Measurements from ENCODE around the gene PLPPR2.
"Not testable (repeated sequence)": the region's sequence is repeated elsewhere in the genome, so short reads cannot be mapped to it uniquely, and the experiment has no call there.

PLPPR2 gene

DNA sequence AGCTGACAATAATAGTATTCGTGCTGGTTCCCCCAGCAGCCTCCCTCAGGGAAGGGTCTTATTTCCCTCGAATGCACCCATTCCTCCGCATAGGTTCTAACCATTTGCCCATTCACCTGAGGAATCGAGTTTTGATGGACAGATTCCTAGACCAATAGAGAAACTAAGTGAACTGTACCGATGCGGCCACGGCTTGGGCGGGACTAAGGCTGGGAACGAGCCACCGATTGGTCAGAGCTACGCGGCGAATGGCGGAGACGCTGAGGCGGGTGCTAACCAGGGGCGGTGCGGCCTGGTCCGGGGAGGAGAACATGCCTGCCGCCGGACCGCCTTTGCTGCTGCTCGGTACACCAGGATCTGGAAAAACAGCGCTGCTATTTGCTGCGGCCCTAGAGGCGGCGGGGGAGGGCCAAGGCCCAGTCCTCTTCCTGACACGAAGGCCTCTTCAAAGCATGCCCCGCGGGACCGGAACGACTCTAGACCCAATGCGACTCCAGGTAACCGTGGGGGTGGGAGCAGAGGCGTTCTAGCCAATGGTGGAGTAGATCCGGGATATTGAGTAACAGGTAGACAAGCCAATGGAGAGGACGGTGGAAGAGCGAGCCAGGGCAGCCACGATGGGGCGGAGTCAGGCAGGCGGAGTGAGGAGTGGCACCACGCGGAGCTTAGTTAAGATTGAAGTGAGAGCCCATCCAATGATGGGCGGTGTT is 19.4 kb downstream of the PLPPR2 start, which contains the start of gene SWSAP1:
Gene SWSAP1 (plus strand): TSS at position 234 of the 710 bp plus-strand sequence. CDS start 15 bp downstream, at position 249.
- peak within 1 kb of the TSS; percentile 61 for H3K4me3 ChIP-seq (replicated peaks; ENCODE audit: low read depth, low read length)
- peak; percentile 98 for DNase-seq (ENCODE audit: extremely low read depth, low read depth)
- TF ChIP-seq, protein P1, sequence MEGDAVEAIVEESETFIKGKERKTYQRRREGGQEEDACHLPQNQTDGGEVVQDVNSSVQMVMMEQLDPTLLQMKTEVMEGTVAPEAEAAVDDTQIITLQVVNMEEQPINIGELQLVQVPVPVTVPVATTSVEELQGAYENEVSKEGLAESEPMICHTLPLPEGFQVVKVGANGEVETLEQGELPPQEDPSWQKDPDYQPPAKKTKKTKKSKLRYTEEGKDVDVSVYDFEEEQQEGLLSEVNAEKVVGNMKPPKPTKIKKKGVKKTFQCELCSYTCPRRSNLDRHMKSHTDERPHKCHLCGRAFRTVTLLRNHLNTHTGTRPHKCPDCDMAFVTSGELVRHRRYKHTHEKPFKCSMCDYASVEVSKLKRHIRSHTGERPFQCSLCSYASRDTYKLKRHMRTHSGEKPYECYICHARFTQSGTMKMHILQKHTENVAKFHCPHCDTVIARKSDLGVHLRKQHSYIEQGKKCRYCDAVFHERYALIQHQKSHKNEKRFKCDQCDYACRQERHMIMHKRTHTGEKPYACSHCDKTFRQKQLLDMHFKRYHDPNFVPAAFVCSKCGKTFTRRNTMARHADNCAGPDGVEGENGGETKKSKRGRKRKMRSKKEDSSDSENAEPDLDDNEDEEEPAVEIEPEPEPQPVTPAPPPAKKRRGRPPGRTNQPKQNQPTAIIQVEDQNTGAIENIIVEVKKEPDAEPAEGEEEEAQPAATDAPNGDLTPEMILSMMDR (IDR thresholded peaks at IDR 0.05; ENCODE audit: low read depth, low read length, missing control alignments) = no peak

DNA sequence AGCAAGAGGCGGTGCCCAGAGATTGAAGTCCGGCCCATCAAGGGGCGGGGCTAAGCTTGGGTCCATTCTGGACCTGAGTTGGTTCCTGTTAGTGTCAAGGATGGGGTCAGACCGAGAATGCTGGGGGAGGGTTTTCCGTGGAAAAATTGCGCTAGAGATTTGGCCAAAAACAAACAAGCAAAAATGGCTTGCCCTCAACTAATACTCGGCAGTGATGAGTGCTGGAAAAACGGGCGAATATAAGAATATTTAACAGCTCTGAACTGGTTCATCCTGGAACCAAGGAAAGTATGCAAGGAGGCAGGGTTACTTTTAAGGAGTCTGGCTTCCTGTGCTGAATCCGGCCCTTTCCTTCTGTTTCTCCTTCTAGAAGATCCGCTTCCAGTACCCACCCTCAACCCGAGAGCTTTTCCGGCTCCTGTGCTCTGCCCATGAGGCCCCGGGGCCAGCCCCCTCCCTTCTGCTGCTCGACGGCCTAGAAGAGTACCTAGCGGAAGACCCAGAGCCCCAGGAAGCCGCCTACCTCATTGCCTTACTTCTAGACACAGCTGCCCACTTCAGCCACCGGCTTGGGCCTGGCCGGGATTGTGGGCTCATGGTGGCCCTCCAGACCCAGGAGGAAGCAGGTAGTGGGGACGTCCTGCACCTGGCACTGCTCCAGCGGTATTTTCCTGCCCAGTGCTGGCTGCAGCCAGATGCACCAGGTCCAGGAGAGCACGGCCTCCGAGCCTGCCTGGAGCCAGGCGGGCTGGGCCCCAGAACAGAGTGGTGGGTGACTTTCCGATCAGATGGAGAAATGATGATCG is 20.1 kb downstream of the PLPPR2 start:
- DNase-seq (ENCODE audit: extremely low read depth, low read depth) = no peak
- TF ChIP-seq, protein P1 (IDR thresholded peaks at IDR 0.05; ENCODE audit: low read depth, low read length, missing control alignments) = no peak
- H3K4me3 ChIP-seq (replicated peaks; ENCODE audit: low read depth, low read length) = peak overlapping the region; percentile 61

DNA sequence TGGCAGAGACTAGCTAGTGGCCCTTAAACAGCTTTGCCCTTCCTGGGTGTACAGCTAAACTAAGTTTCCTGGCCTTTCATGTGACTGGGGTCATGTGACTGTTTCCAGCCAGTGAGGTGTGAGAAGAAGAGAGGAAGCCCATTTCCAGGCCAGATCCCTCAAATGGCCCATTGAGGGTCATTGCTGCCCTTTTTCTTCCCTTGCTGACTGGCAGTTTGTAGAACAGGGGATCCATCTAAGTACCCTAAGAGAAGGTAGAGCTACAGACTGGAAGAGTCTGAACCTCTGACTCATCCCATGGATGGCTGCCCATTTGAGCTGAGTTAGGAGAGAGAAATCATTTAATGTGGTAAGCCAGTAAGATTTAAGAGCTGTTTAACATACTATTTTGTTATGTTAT is 22.0 kb downstream of the PLPPR2 start:
- no peak overlapping the region for H3K4me3 ChIP-seq (replicated peaks; ENCODE audit: low read depth, low read length)
- DNase-seq (ENCODE audit: extremely low read depth, low read depth) = peak; percentile 68
- TF ChIP-seq, protein P1 (IDR thresholded peaks at IDR 0.05; ENCODE audit: low read depth, low read length, missing control alignments) = no peak

DNA sequence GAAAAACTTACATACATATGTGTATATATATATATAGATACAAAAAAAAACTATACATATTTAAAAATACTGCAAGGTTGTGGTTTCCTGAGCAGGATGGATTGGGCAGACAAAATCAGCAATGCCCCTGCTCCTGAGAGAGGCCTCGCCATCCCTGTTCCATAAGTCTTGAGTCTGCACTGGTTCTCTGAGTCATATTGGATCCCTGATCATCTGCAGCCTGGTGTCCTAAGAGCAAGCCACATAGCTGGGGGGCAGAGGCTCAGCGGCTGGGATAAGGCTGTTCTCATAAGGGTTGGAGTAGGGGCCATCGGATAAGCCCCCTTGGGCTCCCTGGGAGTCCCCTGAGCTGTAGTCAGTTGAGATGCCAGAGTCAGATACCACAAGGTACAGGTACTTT is 22.5 kb downstream of the PLPPR2 start:
- DNase-seq (ENCODE audit: extremely low read depth, low read depth) = no peak
- TF ChIP-seq, protein P1 (IDR thresholded peaks at IDR 0.05; ENCODE audit: low read depth, low read length, missing control alignments) = no peak
- H3K4me3 ChIP-seq (replicated peaks; ENCODE audit: low read depth, low read length) = no peak overlapping the region

DNA sequence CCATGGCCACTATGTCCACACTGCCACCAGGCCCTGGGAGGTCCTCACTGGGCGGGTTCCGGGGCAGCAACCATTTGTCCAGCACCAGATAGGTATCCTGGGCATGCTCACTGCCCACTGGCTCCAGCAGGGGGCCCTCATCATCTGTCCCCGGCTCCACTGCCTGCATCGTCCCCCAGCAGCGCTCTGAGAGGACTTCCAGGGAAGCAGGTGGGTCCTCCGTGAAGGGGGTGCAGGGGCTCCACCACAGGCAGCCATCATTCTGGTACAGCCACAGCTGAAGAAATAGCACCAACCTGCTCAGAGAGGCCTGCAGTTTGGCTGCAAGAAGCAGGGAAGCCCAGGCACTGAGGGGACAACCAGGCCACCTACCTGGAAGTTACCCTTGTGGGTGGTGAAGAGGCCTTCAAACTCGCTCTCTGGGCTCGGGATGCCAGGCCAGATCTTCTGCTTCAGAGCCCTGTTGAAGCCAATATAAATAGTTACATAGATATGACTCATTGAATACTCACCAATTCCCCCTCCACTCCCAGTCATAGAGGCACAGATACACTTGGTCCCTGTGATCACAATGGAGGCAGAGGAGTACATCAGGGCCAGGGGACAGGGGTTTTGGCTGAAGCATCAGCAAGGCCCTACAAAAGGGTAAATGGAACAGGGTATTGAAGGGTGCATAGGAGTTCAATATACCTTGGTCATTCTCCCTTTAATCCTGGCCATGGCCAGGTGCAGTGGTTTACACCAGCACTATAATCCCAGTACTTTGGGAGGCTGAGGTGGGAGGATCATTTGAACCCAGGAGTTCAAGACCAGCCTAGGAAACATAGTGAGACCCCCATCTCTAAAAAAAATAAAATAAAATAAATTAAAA is 23.3 kb downstream of the PLPPR2 start:
- no peak overlapping the region for H3K4me3 ChIP-seq (replicated peaks; ENCODE audit: low read depth, low read length)

DNA sequence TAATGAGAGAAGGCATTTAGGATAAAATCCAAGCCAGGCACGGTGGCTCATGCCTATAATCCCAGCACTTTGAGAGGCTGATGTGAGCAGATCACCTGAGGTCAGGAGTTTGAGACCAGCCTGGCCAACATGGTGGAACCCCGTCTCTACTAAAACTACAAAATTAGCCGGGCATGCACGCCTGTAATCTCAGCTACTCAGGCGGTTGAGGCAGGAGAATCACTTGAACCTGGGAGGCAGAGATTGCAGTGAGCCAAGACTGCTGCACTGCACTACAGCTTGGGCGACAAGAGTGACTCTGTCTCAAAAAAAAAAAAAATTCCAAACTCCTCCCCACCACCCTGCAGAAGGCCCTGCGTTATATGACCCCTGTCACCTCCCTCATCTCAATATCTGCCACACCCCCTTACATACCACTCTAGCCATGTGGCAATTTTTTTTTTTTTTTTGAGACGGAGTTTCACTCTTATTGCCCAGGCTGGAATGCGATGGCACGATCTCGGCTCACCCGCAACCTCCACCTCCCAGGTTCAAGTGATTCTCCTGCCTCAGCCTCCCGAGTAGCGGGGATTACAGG is 24.1 kb downstream of the PLPPR2 start:
- DNase-seq (ENCODE audit: extremely low read depth, low read depth); H3K4me3 ChIP-seq (replicated peaks; ENCODE audit: low read depth, low read length): not testable (repeated sequence)

More for the DNA sequence above, 23.3 kb downstream of the PLPPR2 start:
- TF ChIP-seq, protein P1 (IDR thresholded peaks at IDR 0.05; ENCODE audit: low read depth, low read length, missing control alignments) = peak; percentile 64
- no peak for DNase-seq (ENCODE audit: extremely low read depth, low read depth)
